CD4-positive, alpha-beta T cell (primary cell): ENCODE data around the gene BPIFA1. TPM values are rescaled to one million over a fixed set of nuclear protein-coding genes. Genes with fewer than 3 reads are reported as not detected.

Experiments
- ATAC-seq: fragments of 200-7000 bp; cut with Tn5 transposase; one replicate; pipeline ENCODE4 v1.10.0; 2022; ENCODE audit warnings: mild to moderate bottlenecking; ENCODE audit not compliant: poor library complexity
- CTCF ChIA-PET: fragments of 350-600 bp; sonication (Branson Sonifier 250); formaldehyde crosslinking; loops from one replicate; lab custom pipeline; 2021; ENCODE audit warnings: antibody characterized with exemption, inconsistent platforms; lab: Charles Lee
- POLR2A ChIA-PET: fragments of 350-600 bp; sonication (Branson Sonifier 250); formaldehyde crosslinking; loops from one replicate; lab custom pipeline; 2021; ENCODE audit warnings: antibody characterized with exemption, inconsistent platforms; lab: Charles Lee
- DNase-seq, 14 experiments: peaks; one replicate each; pipeline ENCODE4 v3.0.0-alpha.2; 2013 to 2020; ENCODE audit warnings: mixed read lengths in 2 of 14
- H3K27ac ChIP-seq, 2 donors: one replicate each; pipeline versions ENCODE4 v1.5.1 to v1.7.0; 2013; ENCODE audit warnings: low read length in 2 of 2, low read depth in 1 of 2, mild to moderate bottlenecking in 1 of 2
- H3K27me3 ChIP-seq, 2 experiments: 1 replicate in 1 of 2; 2 replicates in 1 of 2; pipeline versions ENCODE4 v1.6.1 to v1.7.0; 2013; ENCODE audit warnings: low read length in 2 of 2, control low read depth in 1 of 2, mild to moderate bottlenecking in 1 of 2, moderate library complexity in 1 of 2; ENCODE audit not compliant: insufficient read depth in 2 of 2, control insufficient read depth in 1 of 2
- H3K36me3 ChIP-seq: one replicate; pipeline ENCODE4 v1.6.1; 2013; ENCODE audit warnings: low read length, control low read depth; ENCODE audit not compliant: insufficient read depth
- H3K4me1 ChIP-seq: one replicate; pipeline ENCODE4 v1.6.1; 2013; ENCODE audit warnings: low read length, control low read depth; ENCODE audit not compliant: insufficient read depth
- H3K4me3 ChIP-seq: one replicate; pipeline ENCODE4 v1.5.1; 2013; ENCODE audit warnings: mild to moderate bottlenecking, low read length, moderate library complexity
- H3K9me3 ChIP-seq, 2 experiments: 1 replicate in 1 of 2; 2 replicates in 1 of 2; pipeline versions ENCODE4 v1.6.1 to v1.7.0; 2013; ENCODE audit warnings: low read length in 2 of 2, mild to moderate bottlenecking in 2 of 2, control low read depth in 1 of 2, moderate library complexity in 1 of 2; ENCODE audit not compliant: control insufficient read depth in 1 of 2, insufficient read depth in 1 of 2
- H3K27ac Mint-ChIP-seq: one replicate; pipeline ENCODE4 v1.8.0; 2020; ENCODE audit warnings: mixed read lengths
- H3K27me3 Mint-ChIP-seq: one replicate; pipeline ENCODE4 v1.8.0; 2021; ENCODE audit warnings: mixed read lengths
- H3K36me3 Mint-ChIP-seq: one replicate; pipeline ENCODE4 v1.8.0; 2021; ENCODE audit warnings: low read depth, mixed read lengths
- H3K4me1 Mint-ChIP-seq: one replicate; pipeline ENCODE4 v1.8.0; 2021; ENCODE audit warnings: low read depth, mixed read lengths
- H3K4me3 Mint-ChIP-seq: one replicate; pipeline ENCODE4 v1.8.0; 2020; ENCODE audit warnings: mild to moderate bottlenecking, mixed read lengths
- H3K9me3 Mint-ChIP-seq: one replicate; pipeline ENCODE4 v1.8.0; 2020; ENCODE audit warnings: mixed read lengths
- intact Hi-C, 2 experiments: fragments of 100-400 bp; cut with DNase I in 1 of 2; cut with micrococcal nuclease in 1 of 2; formaldehyde crosslinking; loops; one replicate each; pipeline versions ENCODE4 v1.15.1 to v1.9.0; 2023 to 2025; cut with DNase I, micrococcal nuclease
- total RNA-seq, 174 experiments: library from RNA in 2 of 174; stranded (reverse) in 2 of 174; gene quantifications; one replicate each; pipeline ENCODE4 v1.2.3 and lab custom pipeline; 2021 to 2026
- TF ChIP-seq, protein P1 (sequence below): fragments of 200-600 bp; IDR thresholded peaks from one replicate; pipeline ENCODE4 v1.8.0; 2022; ENCODE audit warnings: antibody characterized with exemption, mild to moderate bottlenecking

The BPIFA1 gene
- total RNA-seq, 2 experiments from 2014 or later = not detected

DNA sequence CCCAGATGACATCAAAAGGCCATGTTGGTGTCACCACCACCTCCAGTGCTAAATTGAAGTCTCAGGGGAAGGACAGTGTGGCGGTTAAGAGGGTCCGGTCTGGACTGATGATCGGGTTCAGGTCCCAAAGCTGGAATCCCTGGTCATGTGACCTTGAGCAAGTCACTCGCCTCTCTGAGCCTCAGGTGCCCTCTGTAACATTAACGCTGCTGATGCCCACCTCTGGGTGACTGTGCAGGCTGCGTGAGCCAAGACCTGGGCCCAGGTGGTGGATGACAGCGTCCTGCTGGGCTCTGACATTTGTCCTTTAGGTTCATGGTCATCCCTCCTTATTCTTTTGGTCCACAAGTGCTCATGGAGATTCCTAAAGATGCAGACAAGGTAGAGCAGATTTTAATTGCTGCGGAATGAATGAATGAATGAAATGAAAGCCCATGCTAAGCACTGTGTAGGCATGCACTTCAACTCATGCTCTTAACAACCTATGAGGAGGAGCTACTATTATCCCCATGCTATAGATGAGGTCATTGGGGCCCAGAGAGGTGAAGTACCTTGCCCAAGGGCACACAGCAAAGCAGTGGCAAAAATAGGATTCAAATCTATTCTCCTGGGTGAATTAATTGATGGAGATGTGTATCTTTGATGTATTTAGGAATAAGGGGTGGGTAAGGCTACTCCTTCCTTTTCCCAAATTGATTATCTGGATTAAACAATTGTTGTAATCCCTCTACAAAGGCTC is 46.6 kb downstream of the BPIFA1 start:
- TF ChIP-seq, protein P1, sequence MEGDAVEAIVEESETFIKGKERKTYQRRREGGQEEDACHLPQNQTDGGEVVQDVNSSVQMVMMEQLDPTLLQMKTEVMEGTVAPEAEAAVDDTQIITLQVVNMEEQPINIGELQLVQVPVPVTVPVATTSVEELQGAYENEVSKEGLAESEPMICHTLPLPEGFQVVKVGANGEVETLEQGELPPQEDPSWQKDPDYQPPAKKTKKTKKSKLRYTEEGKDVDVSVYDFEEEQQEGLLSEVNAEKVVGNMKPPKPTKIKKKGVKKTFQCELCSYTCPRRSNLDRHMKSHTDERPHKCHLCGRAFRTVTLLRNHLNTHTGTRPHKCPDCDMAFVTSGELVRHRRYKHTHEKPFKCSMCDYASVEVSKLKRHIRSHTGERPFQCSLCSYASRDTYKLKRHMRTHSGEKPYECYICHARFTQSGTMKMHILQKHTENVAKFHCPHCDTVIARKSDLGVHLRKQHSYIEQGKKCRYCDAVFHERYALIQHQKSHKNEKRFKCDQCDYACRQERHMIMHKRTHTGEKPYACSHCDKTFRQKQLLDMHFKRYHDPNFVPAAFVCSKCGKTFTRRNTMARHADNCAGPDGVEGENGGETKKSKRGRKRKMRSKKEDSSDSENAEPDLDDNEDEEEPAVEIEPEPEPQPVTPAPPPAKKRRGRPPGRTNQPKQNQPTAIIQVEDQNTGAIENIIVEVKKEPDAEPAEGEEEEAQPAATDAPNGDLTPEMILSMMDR = no peak
- H3K27ac Mint-ChIP-seq = no peak overlapping the region
- no peaks in the 10 kb centered on the region for H3K9me3 Mint-ChIP-seq
- H3K27me3 Mint-ChIP-seq = peaks cover 18% of the 10 kb centered on the region
- H3K4me3 Mint-ChIP-seq = no peak overlapping the region
- Histone ChIP-seq H3K4me3 (no peak overlapping the region), H3K27me3 (peaks cover 0 to 4% of the 10 kb centered on the region in 2 experiments), H3K27ac (no peak overlapping the region), H3K36me3 (no peaks in the 10 kb centered on the region), H3K4me1 (no peaks in the 10 kb centered on the region), H3K9me3 (no peaks in the 10 kb centered on the region)
- ATAC-seq (no peak), DNase-seq (no peak)
- intact Hi-C loops = no loop called here
- no peaks in the 10 kb centered on the region for H3K36me3 Mint-ChIP-seq
- H3K4me1 Mint-ChIP-seq = no peaks in the 10 kb centered on the region
- ChIA-PET POLR2A (interaction anchor here (1.1 kb wide), 1 partner anchor 10 kb away, joined by 3 read pairs; no protein-coding TSS in a partner anchor), CTCF (no interaction called here)

DNA sequence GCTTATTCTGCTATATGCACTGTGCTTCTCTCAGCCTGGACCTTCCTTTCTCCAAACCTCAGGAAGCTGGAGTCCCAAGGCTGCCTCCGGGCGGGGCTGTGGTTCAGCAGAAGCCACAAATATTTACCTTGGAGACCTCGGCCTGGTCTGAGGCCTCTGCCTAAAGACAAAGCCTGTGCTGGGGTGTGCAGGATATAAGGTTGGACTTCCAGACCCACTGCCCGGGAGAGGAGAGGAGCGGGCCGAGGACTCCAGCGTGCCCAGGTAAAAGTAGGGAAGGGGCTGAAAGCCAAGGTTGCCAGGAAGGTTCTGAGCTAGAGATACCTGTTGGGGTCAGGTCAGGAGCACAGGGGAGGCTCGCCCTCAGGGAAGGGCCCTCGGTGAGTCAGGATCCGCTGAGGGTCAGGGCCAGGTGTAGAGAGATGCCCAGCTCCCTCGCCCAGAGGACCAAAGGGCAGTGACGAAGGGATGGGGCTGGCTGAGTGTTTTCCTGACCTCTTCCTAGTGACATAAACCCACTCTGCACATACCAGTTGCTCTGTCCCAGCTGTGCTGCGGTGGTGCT is 47.3 kb downstream of the BPIFA1 start, which contains the start of gene BPIFB1:
TSS of gene BPIFB1 (plus strand) at position 224 of the 565 bp plus-strand sequence. CDS start 2,860 bp downstream, outside the sequence.
- Mint-ChIP-seq H3K27ac (no peak within 1 kb of the TSS), H3K27me3 (peaks cover 18% of the 10 kb centered on the region), H3K9me3 (no peaks in the 10 kb centered on the region), H3K4me1 (no peaks in the 10 kb centered on the region), H3K4me3 (no peak within 1 kb of the TSS), H3K36me3 (no peaks in the 10 kb centered on the region)
- Histone ChIP-seq H3K36me3 (no peaks in the 10 kb centered on the region), H3K4me3 (no peak within 1 kb of the TSS), H3K27ac (no peak within 1 kb of the TSS), H3K27me3 (peaks cover 0 to 4% of the 10 kb centered on the region in 2 experiments), H3K9me3 (no peaks in the 10 kb centered on the region), H3K4me1 (no peaks in the 10 kb centered on the region)
- TF ChIP-seq, protein P1 = no peak
- CTCF ChIA-PET = no interaction called here
- intact Hi-C loops = no loop called here
- POLR2A ChIA-PET = no interaction called here
- DNase-seq (no peak), ATAC-seq (no peak)

DNA sequence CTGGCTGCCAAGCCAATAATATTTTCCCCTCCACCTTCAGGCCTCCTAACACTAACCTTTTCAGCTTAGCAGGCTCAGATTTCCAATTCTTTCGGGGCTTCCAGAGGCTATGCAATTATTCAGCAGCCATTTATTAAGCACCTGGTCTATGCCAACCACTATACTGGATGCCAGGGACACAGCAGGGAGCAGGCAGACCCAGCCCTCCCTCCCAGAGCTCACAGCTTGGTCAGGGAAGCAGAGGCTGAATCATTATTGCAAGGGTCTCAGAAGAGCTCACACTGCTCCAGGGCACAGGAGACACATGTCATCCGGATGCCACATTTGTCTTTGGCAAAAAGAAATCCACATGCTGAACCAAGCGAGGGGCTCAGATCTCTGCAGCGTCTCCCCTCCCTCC is 48.5 kb downstream of the BPIFA1 start:
- DNase-seq (no peak), ATAC-seq (no peak)
- Histone ChIP-seq H3K4me1 (no peaks in the 10 kb centered on the region), H3K27ac (no peak overlapping the region), H3K27me3 (peaks cover 0 to 4% of the 10 kb centered on the region in 2 experiments), H3K36me3 (no peaks in the 10 kb centered on the region), H3K4me3 (no peak overlapping the region), H3K9me3 (no peaks in the 10 kb centered on the region)
- no peaks in the 10 kb centered on the region for H3K4me1 Mint-ChIP-seq
- no peaks in the 10 kb centered on the region for H3K9me3 Mint-ChIP-seq
- H3K27me3 Mint-ChIP-seq = peaks cover 18% of the 10 kb centered on the region
- H3K4me3 Mint-ChIP-seq = no peak overlapping the region
- intact Hi-C loops = no loop called here
- H3K36me3 Mint-ChIP-seq = no peaks in the 10 kb centered on the region
- CTCF ChIA-PET = no interaction called here
- TF ChIP-seq, protein P1 = no peak
- POLR2A ChIA-PET = no interaction called here
- no peak overlapping the region for H3K27ac Mint-ChIP-seq
